DMS 273 treated with DMSO at 0.1 percent for 48 hours (cell line): ENCODE data around the gene RFC2.
"Not testable (repeated sequence)": the region's sequence is repeated elsewhere in the genome, so short reads cannot be mapped to it uniquely, and the experiment has no call there.

ENCODE experiments used
- DNase-seq: peaks from one replicate; lab custom pipeline; 2025; lab: John Stamatoyannopoulos, UW

Gene RFC2

GRCh38 chr7:74282748-74283459 is 28.7 kb upstream of the RFC2 start:
- no peak for DNase-seq

- DNase-seq = no peak
These were observed 26.8 kb upstream of the RFC2 start for GRCh38 chr7:74280985-74281384.

GRCh38 chr7:74277636-74278035 is 23.4 kb upstream of the RFC2 start:
- no peak for DNase-seq

GRCh38 chr7:74275401-74275881 is 21.2 kb upstream of the RFC2 start:
- no peak for DNase-seq

- DNase-seq = no peak
These were observed 18.3 kb upstream of the RFC2 start for GRCh38 chr7:74272305-74273038.

- no peak for DNase-seq
These were observed 17.5 kb upstream of the RFC2 start for GRCh38 chr7:74271742-74272141.

- peak; percentile 80 for DNase-seq
These were observed 15.6 kb upstream of the RFC2 start for GRCh38 chr7:74269757-74270277.

- no peak for DNase-seq
These were observed 13.8 kb upstream of the RFC2 start for GRCh38 chr7:74267756-74268565.

- DNase-seq = no peak
These were observed 12.2 kb upstream of the RFC2 start for GRCh38 chr7:74266191-74266963.

GRCh38 chr7:74263399-74264120 is 9.4 kb upstream of the RFC2 start:
- no peak for DNase-seq

- DNase-seq = no peak
These were observed 8.6 kb upstream of the RFC2 start for GRCh38 chr7:74262639-74263398.

- no peak for DNase-seq
These were observed 4.4 kb upstream of the RFC2 start for GRCh38 chr7:74258639-74259038.

GRCh38 chr7:74256491-74257408 is 2.6 kb upstream of the RFC2 start:
- no peak for DNase-seq

- not testable (repeated sequence) for DNase-seq
These were observed 1.3 kb upstream of the RFC2 start for GRCh38 chr7:74255461-74255860.

- no peak for DNase-seq
These were observed 720 bp upstream of the RFC2 start for GRCh38 chr7:74254858-74255379.

GRCh38 chr7:74253835-74254128 is 417 bp downstream of the RFC2 start:
- no peak for DNase-seq

- no peak for DNase-seq
These were observed 868 bp downstream of the RFC2 start for GRCh38 chr7:74253331-74253730.

- no peak for DNase-seq
These were observed 1.3 kb downstream of the RFC2 start for GRCh38 chr7:74252893-74253292.

- DNase-seq = not testable (repeated sequence)
These were observed 5.1 kb downstream of the RFC2 start for GRCh38 chr7:74249058-74249457.
